Spleen (tissue), 11 donors: Measurements from ENCODE around the gene PRKCE. TPM values are rescaled to one million over a fixed set of nuclear protein-coding genes. Genes with fewer than 3 reads are reported as not detected.

Experiments used
- DNase-seq: peaks from one replicate; pipeline ENCODE4 v3.0.0-alpha.2; 2020
- H3K27ac ChIP-seq, 8 donors: fragments of 200-600 bp; sonication (generic) in 7 of 8; 1 replicate in 4 of 8; 2 replicates in 4 of 8; pipeline versions ENCODE4 v1.5.0 to v1.8.0; 2016 to 2021; ENCODE audit warnings: inconsistent platforms in 4 of 8, mild to moderate bottlenecking in 4 of 8, moderate library complexity in 1 of 8
- H3K27me3 ChIP-seq, 7 donors: fragments of 200-600 bp; sonication (generic) in 6 of 7; replicated peaks in 1 of 7; 1 replicate in 4 of 7; 2 replicates in 3 of 7; pipeline versions ENCODE4 v1.5.0 to v1.8.0; 2016 to 2021; ENCODE audit warnings: inconsistent platforms in 3 of 7, mild to moderate bottlenecking in 1 of 7
- H3K36me3 ChIP-seq, 6 donors: fragments of 200-600 bp; sonication (generic) in 5 of 6; 1 replicate in 4 of 6; 2 replicates in 2 of 6; pipeline versions ENCODE4 v1.5.0 to v1.8.0; 2016 to 2021; ENCODE audit warnings: inconsistent platforms in 2 of 6
- H3K4me1 ChIP-seq, 6 donors: fragments of 200-600 bp; sonication (generic) in 5 of 6; 1 replicate in 3 of 6; 2 replicates in 3 of 6; pipeline versions ENCODE4 v1.5.0 to v1.8.0; 2016 to 2021; ENCODE audit warnings: inconsistent platforms in 3 of 6
- H3K4me3 ChIP-seq, 8 donors: fragments of 200-600 bp; sonication (generic) in 7 of 8; 1 replicate in 4 of 8; 2 replicates in 4 of 8; pipeline versions ENCODE4 v1.5.0 to v1.8.0; 2016 to 2021; ENCODE audit warnings: inconsistent platforms in 4 of 8, mild to moderate bottlenecking in 4 of 8, moderate library complexity in 2 of 8
- H3K9me3 ChIP-seq, 8 donors: fragments of 200-600 bp; sonication (generic) in 7 of 8; 1 replicate in 4 of 8; 2 replicates in 4 of 8; pipeline versions ENCODE4 v1.5.0 to v1.8.0; 2016 to 2021; ENCODE audit warnings: inconsistent platforms in 4 of 8
- CTCF ChIP-seq, 11 experiments: fragments of 200-600 bp in 7 of 11; fragments of 450-650 bp in 4 of 11; sonication (generic) in 4 of 11; IDR thresholded peaks in 8 of 11; conservative IDR thresholded peaks in 3 of 11; 1 replicate in 7 of 11; 2 replicates in 4 of 11; pipeline versions ENCODE4 v1.4.0 to v1.8.0; 2016 to 2021; ENCODE audit warnings: antibody characterized with exemption in 11 of 11, inconsistent platforms in 4 of 11, mild to moderate bottlenecking in 1 of 11
- POLR2A ChIP-seq, 3 donors: fragments of 450-650 bp; IDR thresholded peaks; one replicate each; pipeline ENCODE4 v1.5.1; 2017; ENCODE audit warnings: antibody characterized with exemption in 3 of 3, mild to moderate bottlenecking in 1 of 3
- POLR2AphosphoS5 ChIP-seq, 3 donors: sonication (generic); formaldehyde crosslinking; IDR thresholded peaks; one replicate each; pipeline ENCODE4 v1.5.1; 2017; ENCODE audit warnings: antibody characterized with exemption in 3 of 3
- WGBS, 5 donors: extraction: QIAGEN DNeasy Blood & Tissue Kit in 3 of 5; methylation state at CpG; one replicate each; pipeline versions ENCODE4 v1.1.5 to v1.1.7; 2013 to 2018; 5-methylcytosine and 5-hydroxymethylcytosine counted together
- intact Hi-C: fragments of 100-400 bp; cut with DNase I; formaldehyde crosslinking; loops from one replicate; pipeline ENCODE4 v1.15.0; 2023; ENCODE audit warnings: low total_unique reads
- polyA plus RNA-seq, 3 donors: library from polyadenylated mRNA; stranded (reverse); fragments of 200-250 nt; gene quantifications; one replicate each; pipeline ENCODE4 v1.2.1, GENCODE V29; 2013
- total RNA-seq, 7 donors: library from RNA; depleted of rRNA in 3 of 7; stranded (reverse); fragments of >200 nt in 3 of 7; fragmentation: NEBNext Ultra II Directional in 4 of 7; extraction: Animal tissue kit (Norgen Biotek cat#: 25700) in 4 of 7; gene quantifications; one replicate each; pipeline versions ENCODE4 v1.1.0 to v1.2.1, GENCODE V29; 2016 to 2021
- donor health status: healthy with polysubstance abuse.
- donor health status: DM: no; HTN: no; CAD: no; lungs with moderate emphysema.
- donor health status: DM: no; HTN: no; CAD: no.
- donor health status: Bipolar disorder and iron deficiency.
- donor health status: healthy.
- donor health status: DM: no; HTN: no; CAD: no.
- donor health status: DM: yes; HTN: yes; CAD: no.

Gene PRKCE
- total and polyA plus RNA-seq, 10 donors: 2.5 to 43.6 (median 18.8) TPM

GRCh38 chr2:45676088-45676487 lies 24.6 kb downstream of the PRKCE start:
- no peaks in the 10 kb centered on the region for H3K9me3 ChIP-seq
- no peaks in the 10 kb centered on the region for H3K27me3 ChIP-seq
- TF ChIP-seq POLR2A (IDR thresholded peaks at IDR 0.05) (no peak), POLR2AphosphoS5 (IDR thresholded peaks at IDR 0.05) (no peak), CTCF (IDR thresholded peaks at IDR 0.05 in 8 of 11, conservative IDR thresholded peaks at IDR 0.05 in 3 of 11) (no peak)
- peaks cover 0 to 24% (median 0%) of the 10 kb centered on the region in 6 donors for H3K4me1 ChIP-seq
- 94 to 97% (median 96%) methylated on average over 5 of the region's 5 CpGs for WGBS, 5 donors
- H3K4me3 ChIP-seq: no peak overlapping the region
- no peaks in the 10 kb centered on the region for H3K36me3 ChIP-seq
- intact Hi-C loops: no loop called here
- H3K27ac ChIP-seq: no peak overlapping the region
- DNase-seq: no peak

- Histone ChIP-seq H3K27me3 (no peaks in the 10 kb centered on the region), H3K36me3 (no peaks in the 10 kb centered on the region), H3K27ac (no peak overlapping the region), H3K4me1 (peaks cover 0 to 38% (median 7%) of the 10 kb centered on the region in 6 donors), H3K4me3 (no peak overlapping the region), H3K9me3 (no peaks in the 10 kb centered on the region)
- no peak for DNase-seq
- intact Hi-C loops: no loop called here
- 86 to 94% (median 91%) methylated on average over 4 of the region's 4 CpGs for WGBS, 5 donors
- TF ChIP-seq POLR2AphosphoS5 (IDR thresholded peaks at IDR 0.05) (no peak), POLR2A (IDR thresholded peaks at IDR 0.05) (no peak), CTCF (IDR thresholded peaks at IDR 0.05 in 8 of 11, conservative IDR thresholded peaks at IDR 0.05 in 3 of 11) (no peak)
Observed at GRCh38 chr2:45678791-45679348, 27.4 kb downstream of the PRKCE start.

GRCh38 chr2:45680351-45680967 lies 29.0 kb downstream of the PRKCE start:
- Histone ChIP-seq H3K27ac (no peak overlapping the region), H3K4me1 (peaks cover 0 to 28% (median 7%) of the 10 kb centered on the region in 6 donors), H3K9me3 (no peaks in the 10 kb centered on the region), H3K27me3 (no peaks in the 10 kb centered on the region), H3K4me3 (no peak overlapping the region), H3K36me3 (no peaks in the 10 kb centered on the region)
- WGBS, 5 donors: 86 to 93% (median 91%) methylated on average over 6 of the region's 6 CpGs
- TF ChIP-seq POLR2A (IDR thresholded peaks at IDR 0.05): no peak
- no peak for DNase-seq
- intact Hi-C loops: no loop called here

- intact Hi-C loops: no loop called here
- no peaks in the 10 kb centered on the region for H3K9me3 ChIP-seq
- TF ChIP-seq POLR2AphosphoS5 (IDR thresholded peaks at IDR 0.05) (peak in 1 of 3 donors; percentile 68), POLR2A (IDR thresholded peaks at IDR 0.05) (no peak)
- 53 to 69% (median 61%) methylated on average over 3 of the region's 3 CpGs for WGBS, 5 donors
- H3K27me3 ChIP-seq: no peaks in the 10 kb centered on the region
- H3K4me3 ChIP-seq: no peak overlapping the region
- peaks cover 0 to 21% (median 7%) of the 10 kb centered on the region in 6 donors for H3K4me1 ChIP-seq
- no peak for DNase-seq
- H3K36me3 ChIP-seq: no peaks in the 10 kb centered on the region
- no peak overlapping the region for H3K27ac ChIP-seq
Observed at GRCh38 chr2:45681675-45682074, 30.2 kb downstream of the PRKCE start.

GRCh38 chr2:45683292-45683691 lies 31.8 kb downstream of the PRKCE start:
- no peak for DNase-seq
- TF ChIP-seq POLR2AphosphoS5 (IDR thresholded peaks at IDR 0.05) (no peak), POLR2A (IDR thresholded peaks at IDR 0.05) (no peak), CTCF (IDR thresholded peaks at IDR 0.05 in 8 of 11, conservative IDR thresholded peaks at IDR 0.05 in 3 of 11) (no peak)
- intact Hi-C loops: no loop called here
- WGBS, 5 donors: 66 to 83% (median 67%) methylated on average over 3 of the region's 3 CpGs
- no peaks in the 10 kb centered on the region for H3K36me3 ChIP-seq
- H3K4me3 ChIP-seq: no peak overlapping the region
- no peaks in the 10 kb centered on the region for H3K9me3 ChIP-seq
- H3K4me1 ChIP-seq: peaks cover 0 to 27% (median 7%) of the 10 kb centered on the region in 6 donors
- H3K27ac ChIP-seq: no peak overlapping the region
- no peaks in the 10 kb centered on the region for H3K27me3 ChIP-seq
